HG03565 (cell line): Measurements from ENCODE around the gene ARL6.

Source experiments
- ATAC-seq: cut with Tn5 transposase; IDR thresholded peaks from one replicate; pipeline ENCODE4 v1.9.1; 2021; ENCODE audit warnings: mild to moderate bottlenecking, moderate library complexity; ENCODE audit not compliant: unreplicated experiment

ARL6 gene, protein sequence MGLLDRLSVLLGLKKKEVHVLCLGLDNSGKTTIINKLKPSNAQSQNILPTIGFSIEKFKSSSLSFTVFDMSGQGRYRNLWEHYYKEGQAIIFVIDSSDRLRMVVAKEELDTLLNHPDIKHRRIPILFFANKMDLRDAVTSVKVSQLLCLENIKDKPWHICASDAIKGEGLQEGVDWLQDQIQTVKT

DNA sequence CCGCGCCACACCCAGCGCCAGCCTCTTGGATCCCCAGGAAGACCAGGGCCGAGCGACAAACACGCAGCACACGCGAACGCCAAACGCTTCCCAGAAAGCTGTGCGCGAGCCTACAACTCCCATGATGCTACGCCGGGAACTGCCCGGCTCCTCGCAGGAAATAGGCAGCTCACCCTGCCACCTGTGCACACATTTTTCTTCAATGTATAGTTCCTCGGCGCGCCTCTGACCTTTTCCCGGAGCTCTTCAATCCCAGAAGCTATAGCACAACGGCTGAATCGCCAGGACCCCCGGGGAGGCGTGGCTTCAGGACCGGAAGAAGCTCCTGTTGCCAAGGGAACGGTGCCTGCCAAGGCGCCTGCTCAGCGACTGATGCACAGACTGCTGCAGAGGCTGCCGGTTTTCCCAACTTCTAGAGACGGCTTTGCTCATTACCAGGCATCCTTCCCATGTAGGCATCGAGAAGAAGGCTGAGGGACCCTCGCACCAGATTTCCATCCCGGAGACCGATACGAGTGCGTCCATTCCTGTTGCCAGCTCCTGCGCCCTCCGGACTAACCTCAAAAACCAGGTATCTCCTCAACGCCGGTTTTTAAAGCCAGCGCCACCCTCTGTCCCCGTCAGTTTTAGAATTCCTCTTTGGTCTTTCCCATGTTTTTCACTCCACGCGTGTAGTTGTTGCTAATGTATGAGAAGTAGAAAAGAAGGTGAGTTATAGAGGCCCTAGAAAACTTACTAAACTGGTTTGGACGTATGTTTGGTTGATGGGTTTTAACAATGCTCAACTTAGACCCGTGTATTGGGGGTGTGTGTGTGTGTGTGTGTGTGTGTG lies at the start of gene ARL6:
Gene ARL6, plus strand, starts transcription at position 352 of the 832 bp plus-strand sequence. CDS start 3,350 bp downstream, outside the sequence.
- ATAC-seq, result peak; percentile 91

DNA sequence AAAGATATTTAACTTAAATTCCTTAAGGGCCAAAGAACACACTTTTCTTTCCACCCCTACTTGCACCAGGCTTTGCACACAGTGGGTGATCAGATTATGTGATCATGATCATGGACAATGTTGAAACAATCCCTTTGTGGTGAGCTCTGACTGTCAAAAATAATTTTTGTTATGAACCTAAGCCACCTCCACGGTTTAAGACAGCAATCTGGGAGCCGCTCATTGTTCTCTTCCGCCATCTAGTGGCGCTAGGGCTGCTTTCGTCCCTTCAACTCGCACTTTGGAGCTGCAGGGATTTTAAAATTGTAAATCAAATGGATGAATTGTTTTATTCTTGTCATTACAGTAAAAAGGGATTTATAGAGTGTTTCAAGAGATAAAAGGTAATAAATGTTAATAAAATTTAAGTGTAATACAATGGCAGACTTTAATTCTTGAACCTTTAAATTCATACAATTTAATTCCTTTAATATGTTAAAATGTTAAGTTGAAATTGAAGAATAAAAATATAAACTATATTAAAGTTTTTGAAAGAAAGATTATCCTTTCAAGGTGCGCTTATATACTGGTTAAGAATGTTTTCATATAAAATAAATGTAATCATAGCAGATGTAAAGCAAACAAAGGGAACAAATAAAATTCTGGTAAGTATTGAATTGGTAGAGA lies 45.3 kb upstream of the ARL6 start:
- ATAC-seq, result peak; percentile 92

DNA sequence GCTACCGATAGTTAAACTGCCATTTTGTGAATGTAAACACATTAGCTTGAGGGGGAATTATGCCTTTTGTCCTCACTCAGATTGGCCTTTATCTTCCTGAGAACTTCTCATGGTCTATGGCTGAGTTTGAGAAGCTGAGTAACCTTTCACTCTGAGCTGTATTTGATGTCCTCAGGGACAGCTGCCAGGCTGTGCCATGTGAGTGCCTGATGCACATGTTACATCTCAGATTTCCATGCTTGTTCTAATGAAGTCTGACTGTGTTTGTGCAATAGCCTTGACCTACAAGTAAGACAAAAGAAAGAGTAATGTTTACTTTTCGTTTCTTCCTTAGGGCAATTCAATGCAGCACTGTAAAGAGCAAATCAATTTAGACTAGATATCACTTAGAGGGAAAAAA lies 44.1 kb upstream of the ARL6 start:
- no peak for ATAC-seq

DNA sequence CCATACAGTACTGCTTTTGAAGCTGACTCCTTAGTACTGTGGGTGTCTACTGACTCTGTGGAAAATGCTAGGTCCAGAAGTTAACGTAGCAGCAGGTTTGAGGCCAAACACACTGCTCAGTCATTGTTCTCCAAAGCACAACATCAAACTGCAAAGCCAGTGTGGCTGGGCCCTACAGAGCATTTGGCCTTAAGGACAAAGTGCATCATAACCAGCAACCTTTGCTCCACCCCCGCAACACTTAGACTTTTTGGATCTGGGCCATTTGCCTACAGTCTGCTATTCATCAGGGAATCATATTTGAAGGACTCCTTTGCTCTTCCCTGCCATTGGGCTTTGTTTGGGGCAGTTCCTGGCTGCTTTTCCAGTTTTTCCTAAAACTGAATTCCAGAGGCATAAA lies 43.1 kb upstream of the ARL6 start:
- no peak for ATAC-seq

DNA sequence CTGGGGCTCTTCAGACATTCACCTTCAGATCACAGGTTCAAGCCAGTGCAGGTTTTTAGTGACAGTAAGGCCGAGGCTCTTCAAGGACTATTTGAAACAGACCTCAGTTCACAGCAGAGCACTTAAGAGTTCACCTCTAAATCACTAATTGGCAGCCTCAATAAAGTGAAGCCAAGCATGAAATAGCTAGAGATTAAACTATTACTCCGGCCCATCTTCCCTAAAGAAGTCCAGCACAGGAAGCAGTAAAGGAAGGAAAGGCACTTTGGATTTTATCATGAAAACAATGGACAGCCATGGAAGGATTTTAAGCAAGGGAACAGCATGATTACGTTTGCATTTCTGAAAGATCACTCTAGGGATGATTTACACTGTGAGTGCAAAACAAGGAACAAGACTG lies 27.6 kb upstream of the ARL6 start:
- ATAC-seq, result no peak

DNA sequence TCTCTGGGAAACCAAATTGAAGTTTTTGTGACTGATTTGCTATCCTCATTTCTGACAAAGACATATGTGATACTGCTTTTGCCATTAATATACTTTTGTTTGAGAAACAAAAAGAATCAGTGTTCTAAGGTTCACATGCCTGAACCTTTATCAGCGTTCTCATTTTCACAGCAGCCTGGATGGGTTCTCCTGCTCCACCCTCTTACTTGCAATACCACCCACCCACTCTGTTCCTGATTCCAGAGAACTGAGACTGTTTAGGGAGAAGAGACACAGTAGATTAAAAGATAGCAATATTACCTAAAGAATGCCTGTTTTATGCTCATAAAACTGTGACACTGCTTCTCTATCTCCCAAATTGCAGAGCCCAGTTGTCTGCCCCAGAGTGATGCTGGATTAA lies 25.8 kb upstream of the ARL6 start:
- no peak for ATAC-seq

DNA sequence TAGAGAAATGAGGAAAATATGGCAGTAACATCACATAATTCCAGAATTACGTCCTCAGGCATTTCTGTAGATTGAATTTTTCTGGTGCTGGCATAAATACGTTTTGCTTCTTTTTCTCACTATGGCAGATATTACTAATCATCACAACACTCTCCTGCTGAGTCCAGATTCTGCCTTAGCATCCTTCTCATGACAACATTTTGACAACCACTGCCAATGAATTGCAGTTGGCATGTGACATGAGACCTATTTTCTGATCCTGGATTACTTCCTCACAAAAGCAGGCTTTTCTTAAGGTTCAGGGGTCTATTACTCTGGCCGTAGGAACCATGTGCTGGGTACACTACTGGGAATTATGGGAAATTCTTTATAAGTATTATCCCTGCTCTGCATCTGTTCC lies 22.5 kb upstream of the ARL6 start:
- no peak for ATAC-seq

DNA sequence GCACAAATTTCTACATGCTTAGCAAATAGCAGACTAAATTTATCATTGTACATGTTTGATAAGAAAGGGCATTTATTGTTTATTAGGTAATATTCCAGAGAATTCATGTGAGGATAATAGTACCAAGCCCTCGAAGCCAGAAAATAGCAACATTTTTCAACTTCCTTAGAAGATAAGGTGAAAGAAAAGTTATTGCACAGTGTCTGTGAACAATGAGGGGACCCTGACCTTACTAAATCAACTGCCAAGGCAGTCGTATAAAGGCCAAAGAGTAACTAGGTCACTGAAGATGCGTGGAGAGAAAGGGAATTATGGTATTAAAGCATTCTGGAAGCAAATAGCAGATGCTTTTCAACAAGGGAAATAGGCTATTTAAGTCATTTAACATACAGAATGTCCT lies 20.3 kb upstream of the ARL6 start:
- ATAC-seq, result no peak

DNA sequence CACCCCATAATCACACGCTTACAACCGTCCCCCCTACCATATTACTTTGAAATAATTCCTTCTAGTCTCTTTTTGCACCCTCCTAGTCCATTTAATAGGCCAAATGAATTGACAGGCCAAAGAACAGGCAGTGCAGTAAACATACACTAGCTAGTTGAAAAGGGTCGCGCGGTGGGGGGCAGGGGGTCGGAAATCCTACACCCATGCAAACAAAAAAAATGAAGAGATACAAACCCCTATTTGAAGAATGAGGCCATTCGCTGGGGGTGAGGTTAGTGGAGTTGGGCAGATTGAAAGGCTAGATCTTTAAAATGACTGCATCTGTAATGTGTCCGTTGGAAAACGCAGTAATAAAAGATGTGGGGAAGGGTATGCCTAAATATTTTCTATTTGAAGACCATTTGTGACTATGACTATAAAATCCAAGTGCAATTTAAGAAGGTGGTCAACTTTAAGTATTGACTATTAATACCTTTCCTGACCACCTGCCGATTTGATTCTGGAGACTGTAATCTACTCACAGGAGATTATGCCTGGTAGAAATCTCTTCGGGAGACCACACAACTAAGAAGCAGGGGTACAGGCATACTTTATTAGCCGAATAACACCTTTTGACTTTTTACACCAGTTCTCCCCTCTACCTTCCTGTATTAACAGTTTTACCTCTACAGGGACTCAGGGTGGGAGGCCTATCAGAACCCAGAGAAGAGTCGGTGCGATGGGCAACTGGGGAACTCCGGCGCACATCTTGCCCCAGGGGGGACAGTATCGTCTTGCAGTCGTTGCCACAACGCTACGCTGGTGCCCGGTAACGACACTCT lies 762 bp upstream of the ARL6 start:
- no peak for ATAC-seq

DNA sequence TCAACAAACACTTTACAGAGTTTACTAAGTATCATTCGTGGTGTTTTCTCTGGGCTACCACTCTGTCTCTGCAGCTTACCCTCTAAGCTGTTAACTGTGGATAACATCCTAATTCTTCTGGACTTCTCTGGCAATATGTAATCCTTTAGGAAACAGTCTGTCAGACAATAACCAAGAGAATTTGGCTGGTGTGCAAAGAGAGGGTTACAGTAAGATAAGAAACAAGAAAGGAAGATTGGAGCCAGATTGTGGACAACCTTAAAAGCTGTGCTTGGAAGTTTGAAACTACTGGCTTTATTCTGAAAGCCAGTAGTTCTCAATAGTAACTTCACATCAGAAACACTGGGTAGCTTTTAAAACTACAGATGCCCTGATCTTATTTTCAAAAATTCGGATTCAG lies 778 bp downstream of the ARL6 start:
- ATAC-seq, result no peak

DNA sequence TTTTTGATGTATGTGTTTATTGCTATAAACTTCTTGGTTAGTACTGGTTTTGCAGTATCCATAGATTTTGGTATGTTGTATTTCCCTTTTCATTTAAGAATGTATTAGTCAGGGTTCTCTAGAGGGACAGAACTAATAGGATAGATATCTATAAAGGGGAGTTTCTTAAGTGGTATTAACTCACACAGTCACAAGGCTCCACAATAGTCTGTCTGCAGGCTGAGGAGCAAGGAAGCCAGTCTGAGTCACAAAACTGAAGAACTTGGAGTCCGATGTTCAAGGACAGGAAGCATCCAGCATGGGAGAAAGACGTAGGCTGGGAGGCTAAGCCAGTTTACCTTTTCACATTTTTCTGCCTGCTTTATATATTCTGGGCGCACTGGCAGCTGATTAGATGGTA lies 8.4 kb downstream of the ARL6 start:
- no peak for ATAC-seq

DNA sequence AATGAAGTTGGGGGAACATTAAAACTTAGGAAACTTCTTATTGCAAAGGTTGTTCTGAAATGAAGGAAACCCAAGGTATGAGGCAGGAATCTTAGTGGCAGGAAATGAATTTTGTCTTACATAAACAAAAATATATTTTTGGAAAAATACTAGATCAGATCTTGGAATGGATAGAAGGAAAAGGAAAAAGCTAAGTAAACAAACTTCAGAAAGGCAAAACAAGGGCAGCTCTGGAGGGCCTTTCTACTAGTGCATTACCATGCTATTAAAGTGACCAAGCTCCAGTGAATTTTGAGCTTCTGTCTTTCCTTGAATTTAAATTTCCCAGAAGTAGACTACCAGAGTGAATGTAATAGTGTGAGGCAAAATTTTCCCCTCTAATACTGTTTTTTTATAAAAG lies 13.6 kb downstream of the ARL6 start:
- no peak for ATAC-seq

DNA sequence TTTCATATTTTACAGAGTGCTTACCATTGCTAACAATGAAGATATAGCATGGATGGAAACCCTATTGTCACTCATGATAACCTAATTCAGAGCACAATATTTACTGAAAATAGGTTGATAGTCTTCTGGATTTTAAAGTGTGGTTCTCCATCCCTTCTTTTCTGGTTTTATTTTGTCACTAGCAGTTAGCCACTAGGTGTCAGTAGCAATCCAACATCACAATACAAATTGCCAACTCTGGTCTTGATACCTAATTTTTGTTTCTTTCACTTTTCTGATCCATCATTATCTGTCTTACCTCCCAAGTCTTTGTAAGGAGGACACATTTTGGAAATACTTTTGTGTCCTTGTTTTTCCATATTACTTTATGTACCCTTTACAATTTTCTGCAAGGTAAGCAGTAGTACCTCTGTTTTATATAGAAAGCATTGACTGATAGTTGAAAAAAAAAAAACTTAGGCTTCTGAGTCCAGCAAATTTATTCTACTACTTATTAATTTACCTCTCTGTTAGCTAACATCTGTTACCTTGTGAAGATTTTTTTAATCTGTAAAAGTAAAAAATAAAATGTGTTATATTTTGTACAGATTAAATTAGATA lies 29.0 kb downstream of the ARL6 start:
- ATAC-seq, result peak; percentile 80

DNA sequence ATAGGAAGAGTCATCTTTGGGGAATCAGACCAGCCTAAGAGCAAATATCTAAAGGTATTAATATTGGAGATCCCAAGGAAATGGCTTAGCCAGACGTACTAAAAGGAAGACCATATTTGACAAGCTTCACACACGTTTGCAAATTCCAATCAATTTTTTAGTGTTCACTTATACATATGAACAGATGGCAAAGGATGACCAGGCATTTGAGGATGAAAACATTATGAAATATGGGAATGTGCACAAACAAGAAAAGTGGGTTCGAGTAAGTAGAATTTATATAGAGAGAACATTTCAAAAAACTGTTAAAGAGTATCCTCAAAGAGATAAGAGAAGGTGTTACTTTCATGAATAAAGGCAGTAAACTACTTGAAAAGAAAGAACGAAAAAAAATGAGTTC lies 31.4 kb downstream of the ARL6 start:
- ATAC-seq, result no peak

DNA sequence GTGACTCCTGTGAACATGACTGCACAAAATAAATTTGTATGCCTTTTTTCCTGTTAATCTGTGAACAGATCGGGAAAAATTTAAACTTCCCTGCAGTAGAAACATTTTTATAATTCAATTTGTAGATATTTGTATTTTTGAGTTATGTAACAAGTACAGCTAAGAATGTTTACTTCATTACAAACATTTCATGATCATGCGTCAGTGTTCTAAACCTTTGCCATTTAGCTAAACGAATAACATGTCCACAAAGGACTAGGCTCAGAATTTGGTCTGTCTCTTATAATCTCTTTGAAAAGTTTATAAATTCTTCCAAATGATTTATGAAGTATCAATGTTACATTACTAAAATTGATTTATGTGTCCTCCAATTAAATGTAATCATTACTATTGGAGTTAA lies 39.9 kb downstream of the ARL6 start:
- no peak for ATAC-seq

DNA sequence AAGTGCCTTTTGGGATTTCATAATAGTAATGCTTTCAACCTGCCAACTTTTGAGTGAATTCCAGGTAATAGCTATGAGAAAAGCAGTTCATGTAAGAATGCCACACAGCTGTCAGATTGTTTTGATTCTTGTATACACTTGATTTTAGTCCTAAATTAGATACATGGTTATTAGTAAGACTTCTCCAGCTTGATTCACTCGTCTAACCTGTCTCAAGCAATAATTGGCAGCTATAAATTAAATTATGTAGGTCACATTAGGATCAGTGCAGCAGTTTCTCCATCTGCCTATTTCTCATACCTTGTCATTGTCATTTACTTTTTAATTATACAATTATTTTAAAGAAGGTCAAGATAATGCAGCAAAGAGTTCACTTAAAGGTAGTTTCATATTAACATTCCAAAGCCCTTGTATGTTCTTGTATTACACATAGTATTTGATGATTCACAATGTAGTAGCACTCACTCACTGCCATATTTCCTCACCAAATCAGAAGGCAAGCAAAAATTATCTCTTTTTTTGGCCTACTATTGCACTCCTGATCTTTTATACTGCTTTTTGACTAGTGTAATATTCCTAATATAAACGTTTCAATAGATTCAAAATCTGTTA lies 46.3 kb downstream of the ARL6 start:
- ATAC-seq, result no peak

DNA sequence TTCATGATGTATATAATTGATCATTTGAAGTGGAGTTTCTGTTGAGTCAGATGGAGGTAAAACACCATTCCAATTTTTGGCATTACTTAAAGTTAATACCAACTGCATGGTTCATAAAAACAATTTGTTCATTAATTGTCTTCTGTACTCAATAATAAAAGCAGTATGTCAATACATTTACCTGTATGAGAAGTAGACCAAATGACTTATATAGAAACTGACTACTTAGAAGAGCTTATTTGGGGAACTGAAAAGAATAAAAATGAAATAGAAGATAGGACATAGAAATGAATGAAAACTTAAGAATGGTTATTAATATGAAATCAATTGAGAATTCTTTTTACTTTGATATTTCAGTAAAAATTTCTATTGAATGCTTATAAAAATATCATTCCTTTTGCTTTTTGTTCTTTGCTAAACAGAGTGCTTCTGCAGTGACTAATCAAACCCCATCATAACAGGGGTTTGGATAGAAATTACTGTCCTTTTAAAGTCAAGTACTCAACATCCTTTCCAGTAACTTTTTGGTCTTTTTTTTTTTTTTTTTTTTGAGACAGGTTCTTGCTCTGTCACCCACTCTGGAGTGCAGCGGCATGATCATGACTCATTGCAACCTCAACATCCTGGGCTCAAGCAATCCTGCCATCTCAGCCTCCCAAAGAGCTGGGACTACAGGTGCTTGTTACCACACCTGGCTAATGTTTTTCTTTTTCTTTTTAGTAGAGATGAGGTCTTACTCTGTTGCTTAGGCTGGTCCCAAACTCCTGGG lies 50.8 kb downstream of the ARL6 start:
- ATAC-seq, result no peak

DNA sequence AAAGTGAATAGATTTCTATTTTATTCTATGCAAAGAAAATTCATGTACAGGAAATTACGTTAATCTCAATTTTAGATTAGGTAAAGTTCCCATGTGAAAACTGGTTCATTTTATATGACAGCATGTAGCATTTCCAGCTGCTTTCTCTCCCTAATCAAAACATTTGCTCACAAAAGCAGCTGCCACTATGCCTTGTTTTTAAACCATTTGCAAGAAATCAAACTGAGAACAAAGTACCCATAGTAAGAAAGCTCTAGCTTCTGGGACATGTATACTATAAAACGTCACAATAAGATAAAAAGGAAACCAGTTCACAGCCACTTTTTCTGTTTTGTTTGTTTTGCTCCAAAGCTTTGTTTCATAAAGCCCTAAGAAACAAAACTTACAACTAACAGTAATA lies 52.3 kb downstream of the ARL6 start:
- ATAC-seq, result no peak

DNA sequence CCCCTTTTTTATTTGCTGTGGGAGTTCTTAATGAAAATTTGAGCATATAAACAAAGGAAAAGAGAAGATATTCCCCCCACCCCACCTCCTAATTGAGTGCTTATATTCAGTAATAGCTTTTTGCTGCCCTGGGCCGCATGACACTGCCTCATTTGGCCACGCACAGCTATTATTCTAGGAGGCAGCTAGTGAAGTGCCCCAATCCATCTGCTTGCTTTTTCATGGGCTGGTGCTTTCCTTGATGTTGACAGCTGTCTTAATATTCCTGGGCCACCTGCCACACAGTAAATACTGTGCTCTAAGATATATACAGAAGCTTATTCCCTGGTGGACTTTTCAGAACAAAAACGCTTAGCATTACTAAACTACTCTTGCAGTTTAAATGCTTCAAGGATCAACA lies 53.4 kb downstream of the ARL6 start:
- ATAC-seq, result no peak

DNA sequence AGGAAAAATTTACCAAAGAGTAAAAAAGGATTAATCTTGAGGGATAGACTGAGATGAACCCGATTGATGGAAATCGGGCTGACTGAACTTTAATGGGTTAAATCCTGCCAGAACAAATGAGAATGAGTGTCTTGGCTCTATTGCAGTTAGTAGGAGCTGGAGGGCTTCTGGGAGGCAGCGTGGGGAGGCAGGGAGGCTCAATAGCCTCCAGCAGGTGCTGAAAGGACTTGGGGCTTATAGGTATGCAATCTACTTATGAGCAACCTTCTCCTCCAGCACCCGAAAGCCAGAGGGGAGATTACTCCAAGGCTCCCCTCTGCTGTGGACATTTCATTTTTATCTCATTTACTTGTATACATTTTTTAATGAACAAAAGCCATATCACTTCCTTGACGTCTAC lies 56.2 kb downstream of the ARL6 start:
- ATAC-seq, result no peak
